Effector memory CD4-positive, alpha-beta T cell (primary cell): Measurements from ENCODE around the gene PDCD1.

Experiments used
- DNase-seq, 3 donors: peaks; one replicate each; pipeline ENCODE4 v3.0.0-alpha.2; 2020
- H3K27ac ChIP-seq: 2 replicates; pipeline ENCODE4 v1.7.0; 2013; ENCODE audit warnings: mild to moderate bottlenecking, low read length, moderate library complexity; ENCODE audit not compliant: insufficient read depth, poor library complexity, severe bottlenecking
- H3K27me3 ChIP-seq: replicated peaks from 2 replicates; pipeline ENCODE4 v1.7.0; 2013; ENCODE audit warnings: mild to moderate bottlenecking, low read length; ENCODE audit not compliant: insufficient read depth, control insufficient read depth, poor library complexity, severe bottlenecking
- H3K36me3 ChIP-seq: 2 replicates; pipeline ENCODE4 v1.7.0; 2013; ENCODE audit warnings: mild to moderate bottlenecking, low read length, moderate library complexity; ENCODE audit not compliant: control insufficient read depth, insufficient read depth
- H3K4me1 ChIP-seq: 2 replicates; pipeline ENCODE4 v1.7.0; 2013; ENCODE audit warnings: low read length, mild to moderate bottlenecking; ENCODE audit not compliant: control insufficient read depth, insufficient read depth, poor library complexity, severe bottlenecking
- H3K4me3 ChIP-seq: 2 replicates; pipeline ENCODE4 v1.7.0; 2013; ENCODE audit warnings: low read length, low read depth, mild to moderate bottlenecking; ENCODE audit not compliant: insufficient read depth, poor library complexity, severe bottlenecking
- H3K9me3 ChIP-seq: 2 replicates; pipeline ENCODE4 v1.7.0; 2013; ENCODE audit warnings: mild to moderate bottlenecking, low read length, moderate library complexity; ENCODE audit not compliant: control insufficient read depth

PDCD1 gene

DNA sequence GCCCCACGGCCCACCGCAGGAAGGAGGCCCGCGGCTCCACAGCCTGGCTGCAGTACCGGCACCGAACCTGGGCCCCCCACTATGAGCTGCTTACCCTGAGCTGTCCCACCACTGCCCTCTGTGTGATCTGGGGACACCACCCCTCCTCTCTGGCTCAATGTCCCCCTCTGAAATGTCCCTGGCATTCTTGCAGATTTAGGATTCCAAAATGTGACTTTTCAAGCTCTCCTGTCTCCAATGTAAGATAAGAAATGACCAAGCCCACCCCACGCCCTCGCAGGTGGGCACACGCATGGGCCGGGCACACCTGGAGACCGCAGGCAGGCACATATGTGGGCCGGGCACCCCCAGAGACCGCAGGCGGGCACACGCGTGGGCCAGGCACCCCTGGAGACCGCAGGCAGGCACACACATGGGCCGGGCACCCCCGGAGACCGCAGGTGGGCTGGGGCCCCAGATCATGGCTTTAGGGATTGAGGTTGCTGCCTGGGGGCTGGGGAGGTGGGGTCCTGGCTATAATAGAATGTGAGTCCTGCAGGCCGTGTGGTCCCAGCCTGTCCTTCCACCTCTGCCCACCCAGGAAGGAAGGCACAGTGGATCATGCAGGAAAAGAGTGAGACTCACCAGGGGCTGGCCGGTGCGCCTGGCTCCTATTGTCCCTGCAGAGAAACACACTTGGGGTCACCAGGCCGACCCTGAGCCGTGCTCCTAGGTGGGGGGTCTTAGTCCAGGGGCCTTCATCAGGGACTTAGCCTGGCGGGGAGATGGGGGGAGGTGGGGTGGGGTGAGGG is 7.2 kb downstream of the PDCD1 start:
- Histone ChIP-seq H3K27me3 (no peaks in the 10 kb centered on the region), H3K9me3 (no peaks in the 10 kb centered on the region), H3K4me1 (no peaks in the 10 kb centered on the region), H3K27ac (no peak overlapping the region), H3K36me3 (no peaks in the 10 kb centered on the region), H3K4me3 (no peak overlapping the region)
- DNase-seq: no peak

DNA sequence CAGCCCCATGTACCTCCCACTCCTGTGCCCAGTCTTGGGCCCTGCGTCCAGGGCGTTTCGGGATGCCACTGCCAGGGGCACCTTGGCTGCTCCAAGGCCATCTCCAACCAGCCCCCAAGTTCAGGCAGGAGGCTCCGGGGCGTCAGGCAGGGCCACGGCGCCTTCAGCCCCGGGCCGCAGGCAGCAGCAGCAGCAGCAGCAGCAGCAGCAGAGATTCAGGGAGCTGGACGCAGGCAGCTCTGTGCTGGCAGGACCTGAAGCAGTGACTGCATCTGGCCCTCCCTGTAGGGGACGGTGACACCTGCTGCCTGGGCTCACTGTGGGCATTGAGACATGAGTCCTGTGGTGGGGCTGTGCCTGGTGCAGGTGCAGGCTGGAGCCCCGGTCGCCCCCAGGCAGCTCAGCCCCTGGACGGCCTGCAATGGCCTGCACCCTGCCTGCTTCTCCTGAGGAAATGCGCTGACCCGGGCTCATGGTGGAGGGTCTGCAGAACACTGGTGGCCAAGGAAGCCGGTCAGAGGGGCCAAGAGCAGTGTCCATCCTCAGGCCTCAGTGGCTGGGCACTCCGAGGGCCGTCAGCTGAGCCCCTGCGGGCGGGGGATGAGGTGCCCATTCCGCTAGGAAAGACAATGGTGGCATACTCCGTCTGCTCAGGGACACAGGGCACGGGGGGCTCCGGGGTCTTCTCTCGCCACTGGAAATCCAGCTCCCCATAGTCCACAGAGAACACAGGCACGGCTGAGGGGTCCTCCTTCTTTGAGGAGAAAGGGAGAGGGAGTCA is 8.0 kb downstream of the PDCD1 start:
- no peaks in the 10 kb centered on the region for H3K36me3 ChIP-seq
- no peaks in the 10 kb centered on the region for H3K27me3 ChIP-seq
- DNase-seq: no peak
- no peak overlapping the region for H3K4me3 ChIP-seq
- no peaks in the 10 kb centered on the region for H3K9me3 ChIP-seq
- H3K27ac ChIP-seq: no peak overlapping the region
- H3K4me1 ChIP-seq: no peaks in the 10 kb centered on the region

DNA sequence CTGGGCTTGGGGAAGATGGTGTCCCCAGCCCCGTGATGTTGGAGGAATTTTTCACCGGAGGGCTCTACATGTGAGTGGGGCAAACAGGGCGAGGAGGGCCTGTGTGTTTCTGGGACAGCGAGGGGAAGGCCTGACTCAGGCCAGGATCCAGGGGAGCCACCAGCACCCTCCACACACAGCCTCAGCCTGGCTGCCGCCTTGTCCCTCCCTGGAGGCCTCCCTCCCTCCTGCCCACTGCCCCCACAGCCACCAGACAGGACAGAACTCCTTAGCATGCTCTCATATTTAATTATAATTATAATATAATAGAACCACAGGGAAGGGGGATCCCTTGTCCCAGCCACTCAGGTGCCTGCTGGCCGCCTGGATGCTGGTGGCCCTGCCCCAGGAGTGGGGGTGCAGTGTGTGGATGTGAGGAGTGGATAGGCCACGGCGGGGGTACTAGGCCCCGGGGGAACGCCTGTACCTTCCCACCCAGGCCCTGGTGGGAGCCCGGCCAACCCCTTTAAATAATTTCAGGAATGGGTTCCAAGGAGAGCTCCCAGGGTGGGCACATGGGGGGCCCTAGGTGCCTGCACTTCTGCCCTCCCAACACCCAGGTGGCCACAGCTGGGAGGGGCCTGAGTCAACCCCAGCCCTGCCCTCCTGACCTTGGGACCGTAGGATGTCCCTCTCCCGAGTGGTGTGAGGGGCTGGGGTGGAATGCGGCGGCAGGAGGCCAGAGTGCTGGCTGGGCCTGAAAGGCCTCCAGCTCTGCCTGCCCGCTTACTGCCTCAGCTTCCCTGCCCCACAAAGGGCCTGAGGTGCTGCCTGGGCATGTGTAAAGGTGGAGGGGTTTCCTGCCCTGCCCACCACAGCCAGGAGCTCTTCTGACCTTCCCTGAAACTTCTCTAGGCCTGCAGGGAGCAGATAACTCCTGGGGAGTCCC is 8.8 kb downstream of the PDCD1 start:
- no peaks in the 10 kb centered on the region for H3K9me3 ChIP-seq
- no peaks in the 10 kb centered on the region for H3K27me3 ChIP-seq
- no peak overlapping the region for H3K27ac ChIP-seq
- no peak for DNase-seq
- peaks cover 5% of the 10 kb centered on the region for H3K4me1 ChIP-seq
- H3K36me3 ChIP-seq: no peaks in the 10 kb centered on the region
- no peak overlapping the region for H3K4me3 ChIP-seq

DNA sequence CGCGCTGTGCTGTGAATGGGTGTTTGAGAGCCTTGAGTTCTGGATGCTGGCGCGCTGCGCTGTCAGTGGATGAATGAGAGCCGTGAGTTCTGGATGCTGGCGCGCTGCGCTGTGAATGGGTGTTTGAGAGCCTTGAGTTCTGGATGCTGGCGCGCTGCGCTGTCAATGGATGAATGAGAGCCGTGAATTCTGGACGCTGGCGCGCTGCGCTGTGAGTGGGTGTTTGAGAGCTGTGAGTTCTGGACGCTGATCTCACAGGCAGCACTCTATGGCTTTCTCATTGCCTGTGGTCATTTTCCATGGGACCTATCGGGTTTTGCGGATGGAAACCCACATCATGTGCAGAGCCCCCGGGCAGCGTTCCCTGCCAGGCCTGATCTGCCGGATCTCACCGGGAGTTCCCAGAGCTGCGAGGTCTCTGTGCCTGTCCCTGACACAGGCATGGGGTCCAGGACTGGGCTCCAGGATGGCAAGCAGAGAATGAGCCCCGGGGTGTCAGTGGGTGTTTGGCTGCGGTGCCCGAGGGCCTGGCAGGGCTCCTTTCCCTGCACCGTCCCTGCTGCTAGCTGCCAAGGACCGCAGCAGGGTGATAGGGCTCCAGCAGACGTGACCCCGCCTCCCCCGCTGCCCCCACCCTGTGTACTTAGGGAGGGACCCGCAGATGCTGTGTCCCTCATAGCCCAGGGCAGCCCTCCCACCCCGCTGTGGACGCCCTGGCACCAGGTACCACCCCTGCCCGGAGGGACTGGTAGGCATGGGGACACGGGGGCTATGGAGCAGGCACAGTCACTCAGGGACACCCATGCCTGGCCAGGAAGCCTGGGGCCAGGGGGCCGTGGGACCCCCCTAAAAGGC is 9.7 kb downstream of the PDCD1 start:
- no peaks in the 10 kb centered on the region for H3K27me3 ChIP-seq
- DNase-seq: no peak
- no peaks in the 10 kb centered on the region for H3K36me3 ChIP-seq
- H3K4me1 ChIP-seq: peaks cover 10% of the 10 kb centered on the region
- no peaks in the 10 kb centered on the region for H3K9me3 ChIP-seq
- H3K27ac ChIP-seq: no peak overlapping the region
- no peak overlapping the region for H3K4me3 ChIP-seq

DNA sequence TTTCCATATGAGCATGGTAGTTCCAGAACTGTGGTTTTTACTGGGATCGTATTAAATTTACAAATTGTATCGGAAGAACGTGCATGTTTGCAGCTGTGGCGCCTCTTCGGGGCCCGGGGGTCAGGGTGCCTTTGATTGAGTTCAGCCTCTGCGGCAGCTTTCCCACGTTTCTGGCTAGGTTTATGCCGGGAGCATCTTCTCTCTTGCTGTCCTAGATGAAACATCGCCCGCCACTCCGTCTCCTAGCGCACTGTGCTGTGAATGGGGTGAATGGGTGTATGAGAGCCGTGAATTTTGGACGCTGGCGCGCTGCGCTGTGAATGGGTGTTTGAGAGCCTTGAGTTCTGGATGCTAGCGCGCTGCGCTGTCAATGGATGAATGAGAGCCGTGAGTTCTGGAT is 12.3 kb downstream of the PDCD1 start:
- Histone ChIP-seq H3K27ac (no peak overlapping the region), H3K9me3 (no peaks in the 10 kb centered on the region), H3K36me3 (no peaks in the 10 kb centered on the region), H3K27me3 (no peaks in the 10 kb centered on the region), H3K4me3 (no peak overlapping the region), H3K4me1 (peaks cover 20% of the 10 kb centered on the region)
- no peak for DNase-seq

DNA sequence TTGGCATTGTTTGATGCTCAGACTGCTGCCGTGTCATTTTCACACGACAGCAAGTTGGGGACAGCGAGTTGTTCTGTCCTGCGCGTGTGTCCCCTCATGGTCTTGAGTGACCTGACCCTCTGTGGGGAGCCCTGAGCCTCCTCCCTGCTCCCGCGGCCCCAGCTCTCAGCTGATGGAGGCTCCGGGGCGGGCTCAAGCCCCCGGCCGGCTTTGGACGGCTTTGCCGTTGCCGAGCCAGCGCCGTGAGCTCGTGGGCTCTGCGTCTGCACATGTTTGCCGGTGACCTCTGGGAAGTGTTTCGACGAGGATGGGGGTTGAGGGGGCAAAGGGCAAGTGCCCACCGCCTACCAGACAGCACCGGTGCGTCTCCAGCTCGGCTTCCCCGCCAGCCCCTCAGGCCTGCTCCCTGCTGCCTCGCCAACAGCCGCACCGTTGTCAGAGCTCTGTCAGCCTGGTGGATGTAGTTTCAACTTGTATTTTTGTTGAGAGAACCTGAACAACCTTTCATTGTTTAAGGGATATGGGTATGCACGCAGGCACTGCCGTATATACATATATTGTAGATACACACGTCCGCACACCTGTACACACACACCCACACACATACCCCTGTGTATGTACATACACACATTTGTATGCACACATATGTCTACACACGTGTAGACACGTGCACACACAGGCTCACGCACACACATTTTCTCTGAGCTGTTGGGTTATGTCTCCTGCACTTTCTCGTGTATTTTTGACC is 13.7 kb downstream of the PDCD1 start:
- H3K4me1 ChIP-seq: peaks cover 20% of the 10 kb centered on the region
- peak overlapping the region; percentile 29 for H3K4me3 ChIP-seq
- DNase-seq: no peak
- H3K9me3 ChIP-seq: no peaks in the 10 kb centered on the region
- no peaks in the 10 kb centered on the region for H3K36me3 ChIP-seq
- H3K27me3 ChIP-seq: no peaks in the 10 kb centered on the region
- H3K27ac ChIP-seq: no peak overlapping the region

DNA sequence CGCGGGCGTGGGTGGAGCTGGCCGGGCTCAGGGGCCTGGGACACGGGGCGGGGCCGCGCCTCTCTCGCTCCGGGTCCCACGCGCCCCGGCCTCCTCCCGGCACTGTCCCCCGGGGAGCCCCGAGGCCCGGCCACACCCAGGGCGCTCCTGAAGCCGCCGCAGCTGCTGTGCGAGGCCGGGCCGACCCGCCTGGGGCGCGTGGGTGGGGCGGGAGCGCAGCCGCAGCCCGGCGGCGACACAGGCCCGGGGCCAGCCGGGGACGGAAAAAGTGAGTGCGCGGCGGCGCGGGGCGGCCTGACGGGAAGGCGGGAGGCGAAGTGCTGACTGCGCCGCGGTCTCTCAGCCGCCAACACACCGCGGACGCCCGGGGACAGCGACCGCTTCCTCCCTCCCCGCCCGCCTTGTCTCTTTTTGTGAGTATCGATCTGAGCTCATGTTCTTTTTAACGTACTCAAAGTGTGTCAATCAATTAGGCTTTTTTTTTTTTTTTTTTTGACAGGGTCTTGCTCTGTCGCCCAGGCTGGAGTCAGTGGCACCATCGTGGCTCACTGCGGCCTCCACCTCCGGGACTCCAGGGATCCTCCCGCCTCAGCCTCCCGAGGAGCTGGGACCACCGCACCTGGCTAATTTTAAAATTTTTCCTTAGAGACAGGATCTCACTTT is 14.5 kb downstream of the PDCD1 start:
- Histone ChIP-seq H3K27ac (no peak overlapping the region), H3K27me3 (no peaks in the 10 kb centered on the region), H3K36me3 (no peaks in the 10 kb centered on the region), H3K9me3 (no peaks in the 10 kb centered on the region), H3K4me1 (peaks cover 20% of the 10 kb centered on the region), H3K4me3 (peak overlapping the region; percentile 29)
- DNase-seq: peak; percentile 64 to 78 (median 71)

DNA sequence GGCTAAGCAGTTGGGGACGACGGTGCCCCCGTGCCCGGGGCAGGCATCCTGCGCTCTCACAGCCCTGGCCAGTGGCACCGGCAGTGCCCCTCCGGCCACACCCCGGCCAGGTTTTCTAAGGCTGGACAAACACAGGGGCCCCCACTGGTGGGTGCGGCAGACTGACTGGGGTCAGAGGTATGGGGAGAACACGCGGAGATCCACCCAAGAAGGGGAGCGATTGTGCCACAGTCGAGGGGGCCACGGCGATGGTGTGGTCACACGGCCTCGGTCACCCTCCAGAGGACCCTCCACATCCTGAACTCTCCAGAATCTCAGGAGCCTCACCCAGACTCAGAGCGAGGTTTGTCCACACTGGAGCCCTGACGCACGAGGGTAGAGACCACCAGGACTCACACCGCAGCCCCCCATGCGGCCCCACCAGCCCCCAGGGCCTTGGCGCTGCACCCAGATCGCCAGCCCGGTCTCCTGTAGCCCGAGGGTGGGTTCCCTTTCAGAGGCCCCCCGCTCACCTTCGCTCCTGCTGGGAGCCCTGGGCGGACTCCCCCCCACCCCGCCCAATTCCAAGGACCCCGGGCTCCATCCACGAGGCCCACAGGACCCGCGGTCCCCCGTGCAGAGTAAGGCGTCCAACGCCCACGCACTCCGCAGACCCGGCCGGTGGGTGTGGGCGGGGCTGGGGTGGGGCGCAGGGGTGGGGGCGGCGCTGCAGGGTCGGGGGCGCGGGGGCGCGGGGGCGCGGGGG is 15.2 kb downstream of the PDCD1 start:
- Histone ChIP-seq H3K4me3 (peak overlapping the region; percentile 22), H3K36me3 (no peaks in the 10 kb centered on the region), H3K4me1 (peaks cover 20% of the 10 kb centered on the region), H3K9me3 (no peaks in the 10 kb centered on the region), H3K27ac (no peak overlapping the region), H3K27me3 (no peaks in the 10 kb centered on the region)
- no peak for DNase-seq
